ENCODE measurements around the gene PROSER2. TPM values are rescaled to one million over a fixed set of nuclear protein-coding genes. Genes with fewer than 3 reads are reported as not detected.

The PROSER2 gene
- total and polyA plus RNA-seq, 4 donors, result 1.4 to 8.0 (median 4.3) TPM

DNA sequence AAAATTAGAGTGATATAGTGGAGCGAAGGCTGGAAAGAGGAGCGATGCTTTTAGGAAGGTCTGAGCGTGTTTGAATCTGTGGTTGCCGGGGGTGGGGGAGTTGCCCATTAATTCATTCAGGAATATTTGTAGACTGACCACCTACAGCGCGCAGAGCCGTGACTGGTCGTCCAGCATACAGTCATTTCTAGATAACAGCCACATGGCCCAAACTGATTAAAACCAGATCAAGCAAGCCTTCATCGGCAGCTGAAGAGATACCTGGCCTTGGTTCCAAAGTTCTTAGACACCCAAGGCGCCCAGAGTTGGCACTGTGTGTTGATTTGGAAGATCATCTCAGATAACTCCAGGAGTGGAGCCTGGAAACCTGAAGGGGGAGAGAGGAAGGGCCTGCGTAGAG is 1.7 kb downstream of the PROSER2 start:
- Histone ChIP-seq H3K4me1 (ENCODE audit: control insufficient read depth in 1 of 2, insufficient read depth in 2 of 2, low read length in 2 of 2) (no peaks in the 10 kb centered on the region), H3K27ac (ENCODE audit: low read depth in 1 of 2, low read length in 2 of 2) (no peak overlapping the region), H3K27me3 (ENCODE audit: control insufficient read depth in 1 of 2, insufficient read depth in 2 of 2, low read length in 1 of 2) (no peaks in the 10 kb centered on the region), H3K9me3 (ENCODE audit: control insufficient read depth, low read length) (no peaks in the 10 kb centered on the region), H3K36me3 (ENCODE audit: control insufficient read depth in 1 of 2, insufficient read depth in 2 of 2, low read length in 1 of 2) (no peaks in the 10 kb centered on the region), H3K4me3 (ENCODE audit: low read length in 2 of 2) (peak overlapping the region in 1 of 2 donors; percentile 78)
- intact Hi-C loops (cut with DNase I), result no loop called here
- no peak for ATAC-seq (ENCODE audit: low FRiP score)
- WGBS, 2 donors, result 56 to 61% methylated on average over 11 of the region's 11 CpGs
- no peak for DNase-seq

GRCh38 chr10:11825796-11826414 is 2.7 kb downstream of the PROSER2 start:
- 95% methylated on average over 19 of the region's 19 CpGs for WGBS, 2 donors
- no peak overlapping the region for H3K4me3 ChIP-seq (ENCODE audit: low read length in 2 of 2)
- H3K27me3 ChIP-seq (ENCODE audit: control insufficient read depth in 1 of 2, insufficient read depth in 2 of 2, low read length in 1 of 2), result no peaks in the 10 kb centered on the region
- H3K9me3 ChIP-seq (ENCODE audit: control insufficient read depth, low read length), result no peaks in the 10 kb centered on the region
- no peak overlapping the region for H3K27ac ChIP-seq (ENCODE audit: low read depth in 1 of 2, low read length in 2 of 2)
- ATAC-seq (ENCODE audit: low FRiP score), result no peak
- DNase-seq, result no peak
- intact Hi-C loops (cut with DNase I), result no loop called here
- H3K36me3 ChIP-seq (ENCODE audit: control insufficient read depth in 1 of 2, insufficient read depth in 2 of 2, low read length in 1 of 2), result no peaks in the 10 kb centered on the region
- no peaks in the 10 kb centered on the region for H3K4me1 ChIP-seq (ENCODE audit: control insufficient read depth in 1 of 2, insufficient read depth in 2 of 2, low read length in 2 of 2)

DNA sequence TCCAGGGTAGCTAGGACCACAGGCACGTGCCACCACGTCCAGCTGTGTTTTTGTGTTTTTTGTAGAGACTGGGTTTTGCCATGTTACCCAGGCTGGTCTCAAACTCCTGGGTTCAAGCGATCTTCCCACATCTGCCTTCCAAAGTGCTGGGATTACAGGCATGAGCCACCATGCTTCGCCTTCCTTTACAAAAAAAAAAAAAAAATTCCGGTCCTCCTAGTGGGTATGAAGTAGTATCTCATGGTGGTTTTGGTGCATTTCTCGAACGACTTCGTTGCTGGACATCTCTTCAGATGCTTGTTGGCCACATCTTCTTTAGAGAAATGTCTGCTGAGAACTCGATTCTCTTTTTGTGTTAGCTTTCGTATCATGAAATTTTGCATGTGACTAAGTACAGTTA is 3.9 kb downstream of the PROSER2 start:
- ATAC-seq (ENCODE audit: low FRiP score) (no peak), DNase-seq (no peak)
- Histone ChIP-seq H3K27me3 (ENCODE audit: control insufficient read depth in 1 of 2, insufficient read depth in 2 of 2, low read length in 1 of 2) (no peaks in the 10 kb centered on the region), H3K4me1 (ENCODE audit: control insufficient read depth in 1 of 2, insufficient read depth in 2 of 2, low read length in 2 of 2) (no peaks in the 10 kb centered on the region), H3K36me3 (ENCODE audit: control insufficient read depth in 1 of 2, insufficient read depth in 2 of 2, low read length in 1 of 2) (no peaks in the 10 kb centered on the region), H3K27ac (ENCODE audit: low read depth in 1 of 2, low read length in 2 of 2) (no peak overlapping the region), H3K9me3 (ENCODE audit: control insufficient read depth, low read length) (no peaks in the 10 kb centered on the region), H3K4me3 (ENCODE audit: low read length in 2 of 2) (no peak overlapping the region)
- WGBS, 2 donors, result 95 to 96% methylated on average over 10 of the region's 10 CpGs
- intact Hi-C loops (cut with DNase I), result no loop called here

DNA sequence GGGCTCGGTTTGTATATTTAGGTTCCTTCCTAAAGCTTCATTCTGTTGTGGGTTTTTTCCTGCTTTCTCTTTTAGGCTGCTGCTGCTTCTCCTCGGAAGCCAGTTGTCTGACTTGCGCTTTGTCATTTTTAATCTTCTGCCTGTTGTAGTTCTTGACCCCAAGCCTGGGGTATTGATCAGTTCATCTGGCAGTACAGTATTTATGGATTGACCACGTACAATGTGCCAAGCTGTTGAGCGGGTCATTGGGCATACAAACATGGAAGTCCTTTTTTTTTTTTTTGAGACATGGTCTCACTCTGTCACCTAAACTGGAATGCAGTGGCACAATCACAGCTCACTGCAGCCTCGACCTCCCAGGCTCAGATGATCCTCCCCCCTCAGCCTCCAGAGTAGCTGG is 4.3 kb downstream of the PROSER2 start:
- DNase-seq (no peak), ATAC-seq (ENCODE audit: low FRiP score) (no peak)
- no peak overlapping the region for H3K4me3 ChIP-seq (ENCODE audit: low read length in 2 of 2)
- intact Hi-C loops (cut with DNase I), result no loop called here
- H3K27me3 ChIP-seq (ENCODE audit: control insufficient read depth in 1 of 2, insufficient read depth in 2 of 2, low read length in 1 of 2), result no peaks in the 10 kb centered on the region
- no peak overlapping the region for H3K27ac ChIP-seq (ENCODE audit: low read depth in 1 of 2, low read length in 2 of 2)
- no peaks in the 10 kb centered on the region for H3K4me1 ChIP-seq (ENCODE audit: control insufficient read depth in 1 of 2, insufficient read depth in 2 of 2, low read length in 2 of 2)
- H3K9me3 ChIP-seq (ENCODE audit: control insufficient read depth, low read length), result no peaks in the 10 kb centered on the region
- WGBS, 2 donors, result 91 to 95% methylated on average over 6 of the region's 6 CpGs
- no peaks in the 10 kb centered on the region for H3K36me3 ChIP-seq (ENCODE audit: control insufficient read depth in 1 of 2, insufficient read depth in 2 of 2, low read length in 1 of 2)

GRCh38 chr10:11828682-11829284 is 5.6 kb downstream of the PROSER2 start:
- Histone ChIP-seq H3K4me1 (ENCODE audit: control insufficient read depth in 1 of 2, insufficient read depth in 2 of 2, low read length in 2 of 2) (no peaks in the 10 kb centered on the region), H3K4me3 (ENCODE audit: low read length in 2 of 2) (no peak overlapping the region), H3K9me3 (ENCODE audit: control insufficient read depth, low read length) (no peaks in the 10 kb centered on the region), H3K36me3 (ENCODE audit: control insufficient read depth in 1 of 2, insufficient read depth in 2 of 2, low read length in 1 of 2) (no peaks in the 10 kb centered on the region), H3K27ac (ENCODE audit: low read depth in 1 of 2, low read length in 2 of 2) (no peak overlapping the region), H3K27me3 (ENCODE audit: control insufficient read depth in 1 of 2, insufficient read depth in 2 of 2, low read length in 1 of 2) (no peaks in the 10 kb centered on the region)
- DNase-seq, result no peak
- intact Hi-C loops (cut with DNase I), result no loop called here
- WGBS, 2 donors, result 89 to 91% methylated on average over 11 of the region's 11 CpGs
- ATAC-seq (ENCODE audit: low FRiP score), result no peak

DNA sequence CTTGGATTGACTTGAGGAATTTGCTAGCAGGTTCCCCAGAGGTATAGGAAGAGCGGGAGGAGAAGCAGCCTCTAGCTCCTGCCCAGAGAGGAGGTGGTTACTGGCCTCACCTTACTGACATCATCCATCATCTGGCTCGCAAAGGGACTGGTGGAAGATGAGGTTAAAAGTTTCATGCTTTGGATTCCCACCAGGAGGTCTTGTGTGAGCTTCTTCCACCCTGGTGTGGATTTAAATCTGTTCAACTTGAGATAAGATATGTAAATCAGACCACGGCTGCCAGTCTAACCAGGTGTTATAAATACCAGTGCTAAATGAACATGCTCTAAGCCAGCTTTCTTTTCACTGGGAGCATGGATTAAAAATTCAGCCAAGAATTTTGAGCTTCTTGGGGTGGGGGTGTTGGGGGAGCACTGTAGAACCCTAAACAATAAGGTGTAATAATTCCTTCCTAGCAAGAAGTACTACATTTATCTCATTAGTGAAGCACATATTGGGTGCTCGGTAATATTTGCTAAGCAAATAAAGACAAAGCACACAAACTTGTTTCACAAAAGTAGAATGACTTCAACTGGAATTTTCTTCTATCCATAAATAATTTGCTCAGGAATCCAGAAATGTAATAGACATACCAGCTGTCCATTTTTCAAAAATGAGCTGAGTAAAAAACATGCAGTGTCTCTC is 7.8 kb downstream of the PROSER2 start:
- WGBS, 2 donors, result 83 to 86% methylated on average over 4 of the region's 4 CpGs
- no peak for ATAC-seq (ENCODE audit: low FRiP score)

DNA sequence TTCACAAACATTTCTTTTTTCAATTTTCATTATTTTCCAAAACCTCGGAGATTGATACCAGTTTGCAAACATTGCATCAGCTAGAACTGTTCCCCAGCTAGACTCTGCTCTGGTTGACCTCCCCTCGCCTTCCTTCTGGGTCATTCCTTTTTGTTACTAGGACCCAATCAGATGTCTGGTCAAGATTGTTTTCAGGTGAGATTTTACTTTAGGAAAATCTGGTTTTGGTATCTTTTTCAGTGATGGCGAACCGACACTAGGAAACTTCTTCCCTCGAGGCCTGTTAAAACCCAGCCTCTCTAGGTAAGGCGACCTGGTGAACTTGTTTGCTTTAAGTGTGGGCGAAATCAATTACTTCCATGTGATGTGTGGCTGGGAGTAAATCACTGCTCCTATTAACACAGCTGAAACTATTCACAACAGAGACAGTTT is 8.4 kb downstream of the PROSER2 start:
- H3K27ac ChIP-seq (ENCODE audit: low read depth in 1 of 2, low read length in 2 of 2), result no peak overlapping the region
- H3K27me3 ChIP-seq (ENCODE audit: control insufficient read depth in 1 of 2, insufficient read depth in 2 of 2, low read length in 1 of 2), result no peaks in the 10 kb centered on the region
- H3K4me3 ChIP-seq (ENCODE audit: low read length in 2 of 2), result no peak overlapping the region
- 91 to 94% methylated on average over 7 of the region's 7 CpGs for WGBS, 2 donors
- DNase-seq, result no peak
- no peak for ATAC-seq (ENCODE audit: low FRiP score)
- no peaks in the 10 kb centered on the region for H3K36me3 ChIP-seq (ENCODE audit: control insufficient read depth in 1 of 2, insufficient read depth in 2 of 2, low read length in 1 of 2)
- no peaks in the 10 kb centered on the region for H3K9me3 ChIP-seq (ENCODE audit: control insufficient read depth, low read length)
- H3K4me1 ChIP-seq (ENCODE audit: control insufficient read depth in 1 of 2, insufficient read depth in 2 of 2, low read length in 2 of 2), result no peaks in the 10 kb centered on the region
- intact Hi-C loops (cut with DNase I), result no loop called here

More for the DNA sequence above, 7.8 kb downstream of the PROSER2 start:
- DNase-seq, result no peak
- no peak overlapping the region for H3K27ac ChIP-seq (ENCODE audit: low read depth in 1 of 2, low read length in 2 of 2)
- no peak overlapping the region for H3K4me3 ChIP-seq (ENCODE audit: low read length in 2 of 2)
- H3K9me3 ChIP-seq (ENCODE audit: control insufficient read depth, low read length), result no peaks in the 10 kb centered on the region
- no peaks in the 10 kb centered on the region for H3K4me1 ChIP-seq (ENCODE audit: control insufficient read depth in 1 of 2, insufficient read depth in 2 of 2, low read length in 2 of 2)
- intact Hi-C loops (cut with DNase I), result no loop called here
- H3K36me3 ChIP-seq (ENCODE audit: control insufficient read depth in 1 of 2, insufficient read depth in 2 of 2, low read length in 1 of 2), result no peaks in the 10 kb centered on the region
- H3K27me3 ChIP-seq (ENCODE audit: control insufficient read depth in 1 of 2, insufficient read depth in 2 of 2, low read length in 1 of 2), result no peaks in the 10 kb centered on the region

DNA sequence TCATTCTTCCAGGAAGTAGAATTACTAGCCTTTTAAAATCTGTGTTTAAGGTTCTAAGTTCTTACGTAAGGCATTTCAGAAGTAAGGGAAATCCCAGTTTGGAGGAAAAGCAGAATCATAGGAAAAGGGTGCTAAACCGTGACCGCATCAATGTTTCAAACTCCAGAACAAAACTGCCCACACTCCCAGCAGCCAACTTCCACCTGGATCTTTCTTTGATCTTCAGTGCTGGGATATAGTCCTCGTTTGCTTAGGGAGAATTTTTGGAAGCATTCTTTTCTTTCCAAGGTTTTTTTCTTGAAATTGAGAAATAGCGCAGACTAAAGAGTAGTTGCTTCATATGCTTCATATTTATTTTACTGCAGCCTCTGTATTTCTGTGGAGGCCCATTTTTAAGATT is 8.9 kb downstream of the PROSER2 start:
- Histone ChIP-seq H3K36me3 (ENCODE audit: control insufficient read depth in 1 of 2, insufficient read depth in 2 of 2, low read length in 1 of 2) (no peaks in the 10 kb centered on the region), H3K27me3 (ENCODE audit: control insufficient read depth in 1 of 2, insufficient read depth in 2 of 2, low read length in 1 of 2) (no peaks in the 10 kb centered on the region), H3K4me1 (ENCODE audit: control insufficient read depth in 1 of 2, insufficient read depth in 2 of 2, low read length in 2 of 2) (no peaks in the 10 kb centered on the region), H3K4me3 (ENCODE audit: low read length in 2 of 2) (no peak overlapping the region), H3K27ac (ENCODE audit: low read depth in 1 of 2, low read length in 2 of 2) (no peak overlapping the region), H3K9me3 (ENCODE audit: control insufficient read depth, low read length) (no peaks in the 10 kb centered on the region)
- 94 to 97% methylated on average over 5 of the region's 5 CpGs for WGBS, 2 donors
- intact Hi-C loops (cut with DNase I), result no loop called here
- DNase-seq (no peak), ATAC-seq (ENCODE audit: low FRiP score) (no peak)

GRCh38 chr10:11835061-11835460 is 11.9 kb downstream of the PROSER2 start:
- no peaks in the 10 kb centered on the region for H3K9me3 ChIP-seq (ENCODE audit: control insufficient read depth, low read length)
- no peak overlapping the region for H3K27ac ChIP-seq (ENCODE audit: low read depth in 1 of 2, low read length in 2 of 2)
- ATAC-seq (ENCODE audit: low FRiP score) (no peak), DNase-seq (no peak)
- no peaks in the 10 kb centered on the region for H3K27me3 ChIP-seq (ENCODE audit: control insufficient read depth in 1 of 2, insufficient read depth in 2 of 2, low read length in 1 of 2)
- intact Hi-C loops (cut with DNase I), result no loop called here
- 96 to 97% methylated on average over 6 of the region's 6 CpGs for WGBS, 2 donors
- H3K4me3 ChIP-seq (ENCODE audit: low read length in 2 of 2), result no peak overlapping the region
- no peaks in the 10 kb centered on the region for H3K4me1 ChIP-seq (ENCODE audit: control insufficient read depth in 1 of 2, insufficient read depth in 2 of 2, low read length in 2 of 2)
- no peaks in the 10 kb centered on the region for H3K36me3 ChIP-seq (ENCODE audit: control insufficient read depth in 1 of 2, insufficient read depth in 2 of 2, low read length in 1 of 2)
